Prostate gland (tissue), 2 donors: ENCODE results near the gene BRINP1. TPM values are rescaled to one million over a fixed set of nuclear protein-coding genes. Genes with fewer than 3 reads are reported as not detected.

Experiments used
- DNase-seq: peaks from one replicate; pipeline ENCODE4 v3.0.0-alpha.2; 2019; ENCODE audit warnings: low spot score
- H3K27ac ChIP-seq, 2 donors: fragments of 200-600 bp; sonication (generic); 2 replicates each; pipeline ENCODE4 v1.5.1; 2017 to 2019
- H3K27me3 ChIP-seq: fragments of 200-600 bp; sonication (generic); replicated peaks from 2 replicates; pipeline ENCODE4 v1.5.1; 2019; ENCODE audit not compliant: insufficient read depth
- H3K36me3 ChIP-seq, 2 donors: fragments of 200-600 bp; sonication (generic); 1 replicate in 1 of 2; 2 replicates in 1 of 2; pipeline versions ENCODE4 v1.5.1 to v1.8.1; 2017 to 2019
- H3K4me1 ChIP-seq: fragments of 200-600 bp; sonication (generic); replicated peaks from 2 replicates; pipeline ENCODE4 v1.5.1; 2019
- H3K4me3 ChIP-seq, 2 donors: fragments of 200-600 bp; sonication (generic); 2 replicates each; pipeline ENCODE4 v1.5.1; 2017 to 2019
- H3K9me3 ChIP-seq: fragments of 200-600 bp; sonication (generic); 2 replicates; pipeline ENCODE4 v1.5.1; 2017
- CTCF ChIP-seq, 4 experiments: fragments of 200-600 bp in 2 of 4; fragments of 450-650 bp in 2 of 4; sonication (generic) in 2 of 4; IDR thresholded peaks; 1 replicate in 3 of 4; 2 replicates in 1 of 4; pipeline ENCODE4 v1.5.1; 2016 to 2019; ENCODE audit warnings: antibody characterized with exemption in 4 of 4, mild to moderate bottlenecking in 2 of 4, moderate library complexity in 2 of 4
- POLR2A ChIP-seq: fragments of 450-650 bp; IDR thresholded peaks from one replicate; pipeline ENCODE4 v1.6.1; 2016; ENCODE audit warnings: antibody characterized with exemption, mild to moderate bottlenecking
- POLR2AphosphoS5 ChIP-seq: sonication (generic); formaldehyde crosslinking; IDR thresholded peaks from one replicate; pipeline ENCODE4 v1.6.1; 2017; ENCODE audit warnings: antibody characterized with exemption
- WGBS: methylation state at CpG from one replicate; pipeline ENCODE4 v1.1.5; 2018; 5-methylcytosine and 5-hydroxymethylcytosine counted together
- intact Hi-C: fragments of 100-400 bp; cut with DNase I; formaldehyde crosslinking; loops from one replicate; pipeline ENCODE4 v1.14.2; 2022
- total RNA-seq, 2 donors: library from RNA; depleted of rRNA; stranded (reverse); fragments of >200 nt; gene quantifications; one replicate each; pipeline ENCODE4 v1.1.0, GENCODE V29; 2016

BRINP1 gene
- 1 to 10 TPM in 1 of 2 donors, under 1 TPM in 1; 0.96 to 8.8 TPM for total RNA-seq

DNA sequence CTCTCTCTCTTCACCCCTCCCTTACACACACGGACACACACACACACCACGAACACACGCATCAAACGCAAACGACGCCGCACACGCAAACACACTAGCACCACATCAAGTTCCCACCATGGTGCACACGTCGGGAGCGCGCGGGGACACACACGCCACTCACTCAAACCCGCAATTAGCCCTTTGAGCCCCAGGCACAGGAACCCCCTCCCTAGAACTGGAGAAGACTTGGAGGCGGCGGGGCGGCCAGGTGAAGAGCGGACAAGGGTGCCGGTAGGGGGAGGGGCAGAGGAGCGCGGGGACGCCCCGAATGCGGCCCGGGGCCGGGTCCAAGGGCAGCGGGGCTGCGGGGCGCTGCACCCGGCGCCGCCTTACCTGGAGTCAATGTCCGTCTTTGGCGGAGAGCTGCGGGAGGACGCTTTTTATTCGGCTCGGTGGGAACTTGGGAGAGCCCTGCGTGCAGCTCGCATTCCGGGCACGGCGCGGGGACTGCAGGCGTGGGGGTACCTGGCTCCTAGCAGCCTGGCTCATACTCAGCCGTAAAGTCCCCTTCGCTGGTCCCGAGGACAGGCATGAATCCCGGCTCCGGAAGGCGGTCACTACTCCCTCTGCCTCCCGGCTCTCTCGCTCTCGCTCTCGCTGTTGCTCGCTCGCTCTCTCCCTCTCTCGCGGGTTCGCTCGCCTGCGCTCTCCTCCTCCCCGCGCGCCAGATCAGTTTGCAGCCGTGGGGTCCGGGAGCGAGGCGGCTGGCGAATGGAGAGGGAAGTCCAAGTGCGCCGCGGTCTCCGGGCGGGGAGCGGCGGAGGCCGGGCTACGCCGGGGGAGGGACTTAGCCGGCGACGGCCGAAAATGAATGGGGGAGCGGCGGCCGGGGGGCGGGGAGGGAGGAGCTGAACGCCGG, at the start of gene BRINP1:
TSS of gene BRINP1 (minus strand) at position 755 of the 901 bp plus-strand sequence. CDS start 56,080 bp downstream, outside the sequence.
- WGBS: 1% methylated on average over 85 of the region's 91 CpGs
- intact Hi-C loops: no loop called here
- Histone ChIP-seq H3K9me3 (no peaks in the 10 kb centered on the region), H3K4me1 (peaks cover 4% of the 10 kb centered on the region), H3K27me3 (no peaks in the 10 kb centered on the region), H3K4me3 (peak within 1 kb of the TSS; percentile 15 to 42), H3K27ac (no peak within 1 kb of the TSS), H3K36me3 (no peaks in the 10 kb centered on the region)
- TF ChIP-seq CTCF (IDR thresholded peaks at IDR 0.05): no peak
- peak; percentile 33 for TF ChIP-seq POLR2A
- TF ChIP-seq POLR2AphosphoS5: no peak
- peak; percentile 29 for DNase-seq

- Histone ChIP-seq H3K27ac (no peak overlapping the region), H3K4me3 (no peak overlapping the region), H3K9me3 (no peaks in the 10 kb centered on the region), H3K36me3 (no peaks in the 10 kb centered on the region), H3K27me3 (no peaks in the 10 kb centered on the region), H3K4me1 (no peaks in the 10 kb centered on the region)
- intact Hi-C loops: no loop called here
- TF ChIP-seq CTCF (IDR thresholded peaks at IDR 0.05): no peak
- no peak for TF ChIP-seq POLR2A
- no peak for TF ChIP-seq POLR2AphosphoS5
- DNase-seq: no peak
- 90% methylated on average over 1 of the region's 1 CpG for WGBS
Observed at GRCh38 chr9:119418721-119419120, 49.5 kb upstream of the BRINP1 start.

GRCh38 chr9:119416793-119417192, 47.6 kb upstream of the BRINP1 start:
- DNase-seq: no peak
- H3K4me3 ChIP-seq: no peak overlapping the region
- H3K27me3 ChIP-seq: no peaks in the 10 kb centered on the region
- no peak for TF ChIP-seq CTCF (IDR thresholded peaks at IDR 0.05)
- TF ChIP-seq POLR2A: no peak
- H3K27ac ChIP-seq: no peak overlapping the region
- no peaks in the 10 kb centered on the region for H3K9me3 ChIP-seq
- no peaks in the 10 kb centered on the region for H3K36me3 ChIP-seq
- no peaks in the 10 kb centered on the region for H3K4me1 ChIP-seq
- intact Hi-C loops: no loop called here

DNA sequence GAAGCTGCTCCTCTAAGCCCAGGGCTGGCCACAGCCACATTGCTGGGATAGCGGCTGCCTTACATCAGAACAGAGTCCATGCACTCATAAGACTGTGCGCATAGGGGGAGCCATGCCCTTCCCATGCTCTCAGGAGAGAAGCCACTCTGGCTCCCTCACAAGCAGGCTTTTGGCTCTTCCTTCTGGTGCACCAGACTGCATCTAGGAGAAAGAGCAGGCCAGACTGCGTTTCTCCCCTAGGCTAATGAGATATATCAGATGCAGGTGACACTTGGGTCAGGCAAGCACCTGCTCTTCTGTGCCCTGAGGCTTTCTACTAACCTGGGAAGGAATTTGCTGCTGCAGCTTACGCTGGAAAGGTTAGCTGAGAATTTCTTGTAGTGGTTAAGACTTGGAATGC, 43.2 kb upstream of the BRINP1 start:
- intact Hi-C loops: no loop called here
- no peak for TF ChIP-seq POLR2A
- TF ChIP-seq CTCF (IDR thresholded peaks at IDR 0.05): no peak
- no peak for TF ChIP-seq POLR2AphosphoS5
- no peak for DNase-seq

DNA sequence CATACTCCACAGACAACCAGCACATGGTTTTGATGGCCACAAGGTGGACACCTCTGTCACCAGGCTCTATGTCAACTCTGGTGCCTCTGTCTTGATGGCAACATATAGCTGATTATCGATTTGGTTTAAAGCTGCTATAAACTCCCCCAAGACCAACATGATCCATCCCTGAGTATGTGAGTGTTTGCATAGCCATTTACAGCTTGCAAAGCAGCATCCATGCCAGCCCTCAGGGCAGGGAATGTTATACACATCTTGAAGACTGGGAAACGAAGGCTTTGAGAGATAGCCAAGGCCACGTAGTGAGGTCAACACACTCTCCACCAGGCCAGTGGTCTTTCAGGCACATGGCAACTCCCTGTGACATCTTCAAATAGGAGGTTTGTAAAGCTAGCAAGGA, 40.3 kb upstream of the BRINP1 start:
- H3K4me3 ChIP-seq: no peak overlapping the region
- H3K27me3 ChIP-seq: no peaks in the 10 kb centered on the region
- DNase-seq: no peak
- no peak overlapping the region for H3K27ac ChIP-seq
- no peaks in the 10 kb centered on the region for H3K36me3 ChIP-seq
- intact Hi-C loops: no loop called here
- TF ChIP-seq CTCF (IDR thresholded peaks at IDR 0.05) (no peak), POLR2AphosphoS5 (no peak), POLR2A (no peak)
- H3K9me3 ChIP-seq: no peaks in the 10 kb centered on the region
- no peaks in the 10 kb centered on the region for H3K4me1 ChIP-seq
- 39% methylated on average over 3 of the region's 3 CpGs for WGBS

More for the DNA sequence above, 43.2 kb upstream of the BRINP1 start:
- Histone ChIP-seq H3K4me1 (no peaks in the 10 kb centered on the region), H3K4me3 (no peak overlapping the region), H3K27ac (no peak overlapping the region), H3K27me3 (no peaks in the 10 kb centered on the region), H3K36me3 (no peaks in the 10 kb centered on the region), H3K9me3 (no peaks in the 10 kb centered on the region)
- WGBS: 61% methylated on average over 4 of the region's 4 CpGs
